Stimulated activated effector memory CD8-positive, alpha-beta T cell treated with anti-CD3 and anti-CD28 coated beads, Interleukin-12 subunit alpha, Interleukin-12 subunit beta, amount 100 ng/mL, for 72 hours (primary cell): ENCODE results near the gene SCAF8.
"Not testable (repeated sequence)": the region's sequence is repeated elsewhere in the genome, so short reads cannot be mapped to it uniquely, and the experiment has no call there.

ENCODE experiments used
- ATAC-seq: fragments of 150-1000 bp; cut with Tn5 transposase; 2 replicates; pipeline ENCODE4 v1.10.0; 2021
- DNase-seq, 2 donors: peaks; one replicate each; pipeline ENCODE4 v3.0.0; 2021 to 2022; ENCODE audit warnings: low spot score in 2 of 2
- H3K27ac Mint-ChIP-seq: one replicate; pipeline ENCODE4 v1.8.0; 2022; ENCODE audit warnings: mild to moderate bottlenecking, mixed read lengths
- H3K36me3 Mint-ChIP-seq: one replicate; pipeline ENCODE4 v1.8.0; 2022; ENCODE audit warnings: mild to moderate bottlenecking, mixed read lengths
- H3K4me1 Mint-ChIP-seq: one replicate; pipeline ENCODE4 v1.8.0; 2022; ENCODE audit warnings: mixed read lengths
- H3K4me3 Mint-ChIP-seq: one replicate; pipeline ENCODE4 v1.8.0; 2022; ENCODE audit warnings: mild to moderate bottlenecking, mixed read lengths
- H3K9me3 Mint-ChIP-seq: one replicate; pipeline ENCODE4 v1.8.0; 2022; ENCODE audit warnings: mixed read lengths

The SCAF8 gene

GRCh38 chr6:154719854-154720253 is 13.4 kb upstream of the SCAF8 start:
- Mint-ChIP-seq H3K36me3 (no peaks in the 10 kb centered on the region), H3K27ac (no peak overlapping the region), H3K4me3 (no peak overlapping the region), H3K4me1 (no peaks in the 10 kb centered on the region), H3K9me3 (peaks cover 9% of the 10 kb centered on the region)
- DNase-seq, result no peak
- no peak for ATAC-seq

GRCh38 chr6:154721460-154721859 is 11.8 kb upstream of the SCAF8 start:
- H3K4me3 Mint-ChIP-seq, result no peak overlapping the region
- H3K27ac Mint-ChIP-seq, result no peak overlapping the region
- ATAC-seq (no peak), DNase-seq (no peak)
- H3K36me3 Mint-ChIP-seq, result no peaks in the 10 kb centered on the region
- H3K4me1 Mint-ChIP-seq, result no peaks in the 10 kb centered on the region
- peaks cover 9% of the 10 kb centered on the region for H3K9me3 Mint-ChIP-seq

GRCh38 chr6:154726887-154727286 is 6.3 kb upstream of the SCAF8 start:
- no peak for ATAC-seq
- H3K9me3 Mint-ChIP-seq, result no peaks in the 10 kb centered on the region

GRCh38 chr6:154731296-154732218 is 1.7 kb upstream of the SCAF8 start:
- no peak for ATAC-seq
- H3K36me3 Mint-ChIP-seq, result peaks cover 32% of the 10 kb centered on the region
- peaks cover 20% of the 10 kb centered on the region for H3K4me1 Mint-ChIP-seq
- peak overlapping the region; percentile 84 for H3K4me3 Mint-ChIP-seq
- H3K9me3 Mint-ChIP-seq, result no peaks in the 10 kb centered on the region
- H3K27ac Mint-ChIP-seq, result peak overlapping the region; percentile 21
- DNase-seq, result no peak

More at GRCh38 chr6:154726887-154727286, 6.3 kb upstream of the SCAF8 start:
- no peak overlapping the region for H3K4me3 Mint-ChIP-seq
- H3K4me1 Mint-ChIP-seq, result peaks cover 4% of the 10 kb centered on the region
- no peak for DNase-seq
- H3K36me3 Mint-ChIP-seq, result no peaks in the 10 kb centered on the region
- H3K27ac Mint-ChIP-seq, result no peak overlapping the region

GRCh38 chr6:154732538-154733182 is 556 bp upstream of the SCAF8 start:
- DNase-seq (peak in 1 of 2 donors; percentile 8), ATAC-seq (no peak)
- Mint-ChIP-seq H3K27ac (peak overlapping the region; percentile 97), H3K4me1 (peaks cover 23% of the 10 kb centered on the region), H3K36me3 (peaks cover 41% of the 10 kb centered on the region), H3K4me3 (peak overlapping the region; percentile 84), H3K9me3 (no peaks in the 10 kb centered on the region)

GRCh38 chr6:154733626-154734382 is 588 bp downstream of the SCAF8 start:
- Mint-ChIP-seq H3K4me1 (peaks cover 28% of the 10 kb centered on the region), H3K27ac (peak overlapping the region; percentile 97), H3K4me3 (peak overlapping the region; percentile 84), H3K9me3 (no peaks in the 10 kb centered on the region), H3K36me3 (peaks cover 49% of the 10 kb centered on the region)
- DNase-seq, result peak; percentile 84 to 96
- ATAC-seq, result peak; percentile 87

GRCh38 chr6:154736618-154737259 is 3.5 kb downstream of the SCAF8 start:
- Mint-ChIP-seq H3K27ac (peak overlapping the region; percentile 26), H3K4me3 (peak overlapping the region; percentile 10), H3K4me1 (peaks cover 39% of the 10 kb centered on the region), H3K9me3 (no peaks in the 10 kb centered on the region), H3K36me3 (peaks cover 51% of the 10 kb centered on the region)
- no peak for ATAC-seq
- DNase-seq, result no peak

GRCh38 chr6:154737424-154737823 is 4.2 kb downstream of the SCAF8 start:
- ATAC-seq (no peak), DNase-seq (no peak)
- H3K9me3 Mint-ChIP-seq, result no peaks in the 10 kb centered on the region
- no peak overlapping the region for H3K27ac Mint-ChIP-seq
- H3K4me1 Mint-ChIP-seq, result peaks cover 39% of the 10 kb centered on the region
- peaks cover 53% of the 10 kb centered on the region for H3K36me3 Mint-ChIP-seq
- H3K4me3 Mint-ChIP-seq, result peak overlapping the region; percentile 10

- ATAC-seq (peak; percentile 31), DNase-seq (no peak)
- peaks cover 40% of the 10 kb centered on the region for H3K4me1 Mint-ChIP-seq
- peak overlapping the region; percentile 58 for H3K27ac Mint-ChIP-seq
- H3K9me3 Mint-ChIP-seq, result no peaks in the 10 kb centered on the region
- peaks cover 60% of the 10 kb centered on the region for H3K36me3 Mint-ChIP-seq
- H3K4me3 Mint-ChIP-seq, result no peak overlapping the region
Observed at GRCh38 chr6:154738551-154738961, 5.3 kb downstream of the SCAF8 start.

- Mint-ChIP-seq H3K27ac (no peak overlapping the region), H3K36me3 (peaks cover 41% of the 10 kb centered on the region), H3K4me1 (peaks cover 49% of the 10 kb centered on the region), H3K9me3 (no peaks in the 10 kb centered on the region), H3K4me3 (no peak overlapping the region)
- ATAC-seq (no peak), DNase-seq (no peak)
Observed at GRCh38 chr6:154740658-154741057, 7.4 kb downstream of the SCAF8 start.

- Mint-ChIP-seq H3K4me1 (peaks cover 50% of the 10 kb centered on the region), H3K36me3 (peaks cover 20% of the 10 kb centered on the region), H3K4me3 (no peak overlapping the region), H3K27ac (no peak overlapping the region), H3K9me3 (no peaks in the 10 kb centered on the region)
- DNase-seq (no peak), ATAC-seq (no peak)
Observed at GRCh38 chr6:154742891-154743290, 9.7 kb downstream of the SCAF8 start.

- not testable (repeated sequence) for H3K9me3 Mint-ChIP-seq, H3K4me3 Mint-ChIP-seq, DNase-seq, H3K27ac Mint-ChIP-seq, ATAC-seq
- Mint-ChIP-seq H3K36me3 (peaks cover 15% of the 10 kb centered on the region), H3K4me1 (peaks cover 46% of the 10 kb centered on the region)
Observed at GRCh38 chr6:154744029-154744745, 11.0 kb downstream of the SCAF8 start.

- peaks cover 49% of the 10 kb centered on the region for H3K4me1 Mint-ChIP-seq
- no peak overlapping the region for H3K4me3 Mint-ChIP-seq
- DNase-seq (no peak), ATAC-seq (no peak)
- no peak overlapping the region for H3K27ac Mint-ChIP-seq
- H3K9me3 Mint-ChIP-seq, result no peaks in the 10 kb centered on the region
- H3K36me3 Mint-ChIP-seq, result peaks cover 15% of the 10 kb centered on the region
Observed at GRCh38 chr6:154745243-154745642, 12.0 kb downstream of the SCAF8 start.

GRCh38 chr6:154749341-154749740 is 16.1 kb downstream of the SCAF8 start:
- Mint-ChIP-seq H3K27ac (peak overlapping the region; percentile 6), H3K36me3 (peaks cover 13% of the 10 kb centered on the region), H3K9me3 (no peaks in the 10 kb centered on the region), H3K4me3 (no peak overlapping the region), H3K4me1 (peaks cover 53% of the 10 kb centered on the region)
- no peak for DNase-seq
- no peak for ATAC-seq
